NCI-H2227 (cell line): Measurements from ENCODE around the gene SLCO4A1.
"Not testable (repeated sequence)": the region's sequence is repeated elsewhere in the genome, so short reads cannot be mapped to it uniquely, and the experiment has no call there.

Source experiments
- DNase-seq: peaks from one replicate; lab custom pipeline; 2025; ENCODE audit not compliant: unreplicated experiment; lab: John Stamatoyannopoulos, UW

Gene SLCO4A1

GRCh38 chr20:62622178-62622876 is 20.0 kb upstream of the SLCO4A1 start:
- DNase-seq: no peak

GRCh38 chr20:62622877-62623487 is 19.3 kb upstream of the SLCO4A1 start:
- no peak for DNase-seq

GRCh38 chr20:62623488-62624324 is 18.6 kb upstream of the SLCO4A1 start:
- peak; percentile 67 for DNase-seq

- DNase-seq: no peak
Observed at GRCh38 chr20:62624325-62624690, 18.0 kb upstream of the SLCO4A1 start.

GRCh38 chr20:62624719-62625453 is 17.4 kb upstream of the SLCO4A1 start:
- no peak for DNase-seq

- DNase-seq: no peak
Observed at GRCh38 chr20:62625516-62625915, 16.8 kb upstream of the SLCO4A1 start.

GRCh38 chr20:62625921-62626547 is 16.3 kb upstream of the SLCO4A1 start:
- DNase-seq: no peak

GRCh38 chr20:62627425-62627824 is 14.9 kb upstream of the SLCO4A1 start:
- DNase-seq: not testable (repeated sequence)

GRCh38 chr20:62627901-62628612 is 14.2 kb upstream of the SLCO4A1 start:
- DNase-seq: no peak

- DNase-seq: no peak
Observed at GRCh38 chr20:62628691-62629090, 13.6 kb upstream of the SLCO4A1 start.

GRCh38 chr20:62629864-62630470 is 12.3 kb upstream of the SLCO4A1 start:
- DNase-seq: no peak

- DNase-seq: no peak
Observed at GRCh38 chr20:62631336-62632308, 10.7 kb upstream of the SLCO4A1 start.

GRCh38 chr20:62632575-62633090 is 9.7 kb upstream of the SLCO4A1 start:
- no peak for DNase-seq

GRCh38 chr20:62633598-62634329 is 8.5 kb upstream of the SLCO4A1 start:
- no peak for DNase-seq

GRCh38 chr20:62634330-62634967 is 7.9 kb upstream of the SLCO4A1 start:
- no peak for DNase-seq

GRCh38 chr20:62635232-62635631 is 7.1 kb upstream of the SLCO4A1 start:
- DNase-seq: no peak

GRCh38 chr20:62635852-62636251 is 6.5 kb upstream of the SLCO4A1 start:
- no peak for DNase-seq
